RPMI8226 (cell line): ENCODE results near the gene RASA2.

ENCODE experiments used
- DNase-seq: peaks from one replicate; pipeline ENCODE4 v3.0.0-alpha.2; 2015

Gene RASA2

GRCh38 chr3:141651409-141651808 is 164.6 kb downstream of the RASA2 start:
- DNase-seq, result no peak

- DNase-seq, result no peak
Measured at GRCh38 chr3:141652349-141652748, 165.5 kb downstream of the RASA2 start.

DNA sequence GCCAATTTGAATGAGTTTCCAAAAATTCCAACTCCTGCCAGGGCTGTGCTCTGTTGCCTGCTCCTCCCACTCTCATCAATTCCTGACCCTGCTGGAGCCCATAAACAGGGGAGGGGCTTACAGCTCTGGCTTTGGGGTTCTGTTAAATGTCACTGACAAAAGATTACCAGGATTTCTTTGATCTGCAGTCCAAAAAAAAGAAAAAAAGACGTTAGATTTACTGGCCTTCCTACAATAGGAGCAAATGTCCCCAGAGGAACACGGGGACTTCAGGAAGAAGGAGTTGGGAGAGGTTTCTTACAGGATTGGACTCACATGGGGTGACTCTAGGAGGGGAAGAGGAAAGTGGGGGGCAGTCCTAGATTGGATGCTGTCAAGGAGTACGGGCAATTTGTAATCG is 167.0 kb downstream of the RASA2 start:
- no peak for DNase-seq

DNA sequence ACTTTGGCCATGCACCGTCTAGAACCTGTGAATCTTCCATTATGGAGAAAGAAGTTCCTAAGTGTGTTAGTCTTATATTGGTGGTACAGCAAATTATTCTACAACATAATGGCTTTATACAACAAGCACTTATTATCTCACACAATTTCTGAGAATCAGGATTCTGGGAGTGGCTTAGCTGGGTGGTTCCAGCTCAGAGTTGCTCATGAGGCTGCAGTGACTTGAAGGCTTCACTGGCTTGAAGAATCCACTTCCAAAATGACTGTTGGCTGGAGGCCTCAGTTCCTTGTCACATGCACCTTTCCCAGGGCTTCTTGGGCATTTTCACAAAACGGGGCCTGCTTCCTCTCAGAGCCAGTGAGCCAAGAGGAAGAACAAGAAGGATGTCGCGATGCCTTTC is 169.0 kb downstream of the RASA2 start:
- DNase-seq, result no peak

GRCh38 chr3:141656771-141657170 is 169.9 kb downstream of the RASA2 start:
- DNase-seq, result no peak

- no peak for DNase-seq
Measured at GRCh38 chr3:141657516-141657915, 170.7 kb downstream of the RASA2 start.

DNA sequence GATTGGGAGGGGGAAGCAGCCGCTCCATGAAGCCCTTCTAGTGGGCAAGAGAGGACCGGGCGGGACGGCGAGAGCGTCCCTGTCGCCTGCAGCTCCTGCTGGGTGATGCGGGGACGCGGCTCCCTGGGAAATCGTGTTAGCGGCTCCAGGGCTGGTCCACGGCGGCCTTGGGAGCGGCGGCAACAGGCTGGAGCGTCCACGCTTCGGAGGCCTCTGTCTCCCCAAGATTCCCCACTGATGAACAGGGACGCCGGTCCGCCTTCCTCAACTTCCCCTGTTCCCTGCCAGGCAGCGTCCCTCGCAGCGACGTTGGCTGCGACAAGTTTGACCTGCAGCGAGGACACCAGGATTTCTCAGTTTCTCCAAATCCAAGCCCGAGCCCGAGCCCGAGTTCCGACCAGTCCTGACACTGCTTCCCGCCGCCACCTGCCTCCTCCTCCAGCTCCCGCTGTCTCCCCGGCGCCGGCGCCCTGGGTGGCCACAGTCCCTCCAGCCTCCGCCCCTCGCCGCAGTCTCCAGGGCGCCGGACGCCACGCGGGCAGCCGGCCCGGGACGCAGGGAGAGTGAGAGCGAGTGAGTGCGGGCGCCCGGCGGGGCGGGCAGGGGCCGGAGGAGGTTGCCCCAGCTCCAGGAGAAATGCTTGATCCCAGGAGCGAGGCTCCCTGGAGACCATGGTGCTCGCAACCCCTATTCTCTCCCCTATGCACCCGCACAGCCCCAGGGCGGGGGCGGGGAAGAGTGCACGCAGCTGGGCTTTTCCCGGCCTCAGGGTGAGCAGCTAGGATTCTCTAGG is 173.2 kb downstream of the RASA2 start:
- DNase-seq, result no peak

DNA sequence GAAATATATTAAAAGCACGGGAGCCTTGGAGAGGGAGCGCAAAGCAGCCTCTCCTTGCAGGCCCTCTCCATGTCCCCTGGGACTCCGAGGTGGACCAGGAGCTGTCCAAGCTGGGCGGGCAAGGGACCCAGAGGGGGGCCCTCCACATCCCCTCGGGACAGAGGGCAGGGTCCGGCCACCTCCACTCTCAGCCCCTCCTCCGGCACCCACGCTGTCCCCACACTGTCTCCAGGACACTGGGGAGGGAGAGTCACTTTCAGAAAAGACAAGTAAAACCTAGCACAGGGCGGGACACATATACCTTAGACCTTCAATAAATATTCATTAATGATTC is 173.8 kb downstream of the RASA2 start:
- no peak for DNase-seq

DNA sequence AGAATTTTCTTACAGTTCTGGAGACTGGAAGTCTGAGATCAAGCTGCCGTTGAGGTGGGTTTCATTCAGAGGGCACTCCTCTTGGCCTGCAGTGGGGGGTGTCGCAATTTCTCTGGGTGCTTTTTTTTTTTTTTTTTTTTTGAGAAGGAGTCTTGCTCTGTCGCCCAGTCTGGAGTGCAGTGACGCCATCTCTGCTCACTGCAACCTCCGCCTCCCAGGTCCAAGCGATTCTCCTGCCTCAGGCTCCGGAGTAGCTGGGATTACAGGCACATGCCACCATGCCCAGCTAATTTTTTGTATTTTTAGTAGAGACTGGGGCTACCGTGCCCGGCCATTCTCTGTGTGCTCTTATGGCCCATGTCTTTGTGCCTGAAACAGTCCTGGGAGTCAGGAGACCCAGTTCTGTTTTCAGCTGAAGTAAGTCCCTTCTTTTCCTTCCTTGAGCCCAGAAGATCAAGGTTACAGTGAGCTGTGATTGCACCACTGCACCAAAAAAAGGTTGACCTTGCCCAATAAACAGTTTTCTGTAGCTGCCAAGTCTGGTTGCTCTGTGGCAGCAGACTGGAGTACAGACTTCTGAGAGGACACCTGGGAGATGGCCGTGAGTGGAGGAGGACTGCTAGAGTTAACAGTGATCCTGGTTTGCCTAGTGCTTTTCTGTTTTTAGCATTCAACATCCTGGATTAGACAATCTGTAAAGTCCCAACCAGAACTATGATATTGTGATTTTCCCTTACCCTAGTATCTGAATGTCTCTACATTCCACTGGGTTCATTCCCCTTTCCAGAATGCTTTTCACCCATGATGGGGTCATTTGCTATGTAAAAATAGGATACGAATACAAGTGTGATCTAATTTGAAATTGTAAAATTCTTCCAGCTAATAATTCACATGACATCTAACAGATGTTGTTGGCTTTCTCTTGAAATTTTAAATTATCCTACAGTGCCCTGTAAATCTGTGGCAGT is 174.7 kb downstream of the RASA2 start:
- no peak for DNase-seq

DNA sequence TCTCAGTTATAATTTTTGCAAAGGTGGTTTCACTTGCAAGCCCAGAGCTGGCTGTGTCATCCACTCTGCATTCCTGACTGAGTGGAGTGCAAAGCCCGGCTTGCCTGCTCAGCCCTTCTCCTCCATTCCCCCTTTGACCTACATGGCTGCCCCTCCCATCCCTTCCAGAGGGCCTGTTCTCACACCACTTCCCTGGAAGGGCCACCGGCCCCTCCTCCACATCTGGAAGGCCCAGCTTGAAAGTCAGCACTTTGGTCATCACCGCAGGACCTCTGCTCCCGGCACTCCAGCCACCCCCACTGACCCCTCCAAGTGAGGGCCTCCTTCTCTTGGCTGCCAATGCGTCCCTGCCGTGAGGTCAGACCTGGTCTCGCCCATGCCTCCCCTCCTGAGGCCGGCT is 177.2 kb downstream of the RASA2 start:
- no peak for DNase-seq
